Measurements from ENCODE around the gene C12orf76. TPM values are rescaled to one million over a fixed set of nuclear protein-coding genes. Genes with fewer than 3 reads are reported as not detected.
A peak's percentile ranks its signal among the peaks of the same experiment; 100 is the strongest.

The C12orf76 gene
- total and polyA plus RNA-seq, 2 of the 4 experiments (the other 2 are of a cell fraction): 5.0 to 7.1 TPM

GRCh38 chr12:110079477-110080400 lies 31.4 kb upstream of the C12orf76 start:
- intact Hi-C loops (cut with micrococcal nuclease): no loop called here
- Histone ChIP-seq H2AK5ac (ENCODE audit: low read depth, low read length) (no peak overlapping the region; the same call in 1 of the 2 replicates), H3K4me1 (ENCODE audit: control insufficient read depth, insufficient read depth, low read length) (no peaks in the 10 kb centered on the region), H3K27ac (ENCODE audit: insufficient read depth, low read length) (no peak overlapping the region), H2AK9ac (replicated peaks; ENCODE audit: low read depth, low read length, poor library complexity) (peak overlapping the region; percentile 28), H4K20me1 (ENCODE audit: insufficient read depth, low read length) (no peaks in the 10 kb centered on the region), H3K56ac (ENCODE audit: extremely low read depth, insufficient read depth, low read length) (no peak overlapping the region), H3K79me1 (ENCODE audit: low read depth in 1 of 2, low read length in 2 of 2) (no peaks in the 10 kb centered on the region), H3K23ac (ENCODE audit: low read depth, low read length) (no peak overlapping the region), H4K8ac (ENCODE audit: low read depth in 2 of 2, low read length in 2 of 2) (peak overlapping the region in 1 of 2 experiments; percentile 53; a peak in 1 of 4 replicates), H3K36me3 (ENCODE audit: control insufficient read depth, insufficient read depth, low read length) (no peaks in the 10 kb centered on the region), H4K91ac (ENCODE audit: insufficient read depth, low read depth, low read length) (no peak overlapping the region), H2AFZ (replicated peaks; ENCODE audit: low read length, poor library complexity) (peak overlapping the region; percentile 64), H3K27me3 (ENCODE audit: control insufficient read depth, insufficient read depth, low read length) (no peaks in the 10 kb centered on the region), H3K9me1 (ENCODE audit: insufficient read depth, low read length) (peaks cover 4% of the 10 kb centered on the region; the same call in 1 of the 2 replicates), H3K4me3 (ENCODE audit: insufficient read depth, low read depth, low read length) (no peak overlapping the region), H2BK5ac (ENCODE audit: low read depth, low read length, poor library complexity, severe bottlenecking) (no peak overlapping the region), H3K9ac (ENCODE audit: low read depth, low read length) (no peak overlapping the region), H3K18ac (ENCODE audit: low read depth, low read length) (no peak overlapping the region), H2BK20ac (ENCODE audit: low read depth, low read length) (peak overlapping the region; percentile 34; the same call in 1 of the 2 replicates), H3K9me3 (ENCODE audit: control insufficient read depth, insufficient read depth, low read length) (no peaks in the 10 kb centered on the region), H4K5ac (ENCODE audit: low read depth, low read length) (no peak overlapping the region), H3K14ac (replicated peaks; ENCODE audit: low read depth, low read length) (0 out of 2 replicates have a peak overlapping the region, but pooled peaks have one; percentile 78), H2BK15ac (ENCODE audit: low read depth, low read length) (no peak overlapping the region), H3K4me2 (ENCODE audit: low read depth, low read length) (no peak overlapping the region), H2BK120ac (ENCODE audit: low read depth, low read length) (no peak overlapping the region), H3K4ac (ENCODE audit: low read depth, low read length) (no peak overlapping the region)
- BruUV-seq (replicated peaks): no TSS peak
- no CpG with 5 or more reads among the region's 24 CpGs for WGBS, 2 experiments (ENCODE audit: extremely low coverage in 2 of 2, insufficient read length in 1 of 2)
- POLR2A ChIA-PET (ENCODE audit: unreplicated experiment): no interaction called here
- in situ Hi-C loops (cut with MboI; ENCODE audit: low sequenced_read_pairs): no loop called here
- peak; percentile 39 for DNase-seq
- CTCF ChIA-PET: no interaction called here
- ATAC-seq (ENCODE audit: low read depth): peak; percentile 32; the same call in 1 of the 2 replicates
- TF ChIP-seq FOS (IDR thresholded peaks at IDR 0.05; ENCODE audit: low read depth, low read length): no peak
- no peak for TF ChIP-seq CEBPB (IDR thresholded peaks at IDR 0.05; ENCODE audit: low read depth, low read length)
- TF ChIP-seq BHLHE40 (IDR thresholded peaks at IDR 0.05; ENCODE audit: low read depth, low read length): no peak
- TF ChIP-seq MAFK (IDR thresholded peaks at IDR 0.05; ENCODE audit: low read depth, low read length): no peak
- TF ChIP-seq NFE2L2 (IDR thresholded peaks at IDR 0.05; ENCODE audit: low read depth, low read length): no peak
- TF ChIP-seq, protein P1, sequence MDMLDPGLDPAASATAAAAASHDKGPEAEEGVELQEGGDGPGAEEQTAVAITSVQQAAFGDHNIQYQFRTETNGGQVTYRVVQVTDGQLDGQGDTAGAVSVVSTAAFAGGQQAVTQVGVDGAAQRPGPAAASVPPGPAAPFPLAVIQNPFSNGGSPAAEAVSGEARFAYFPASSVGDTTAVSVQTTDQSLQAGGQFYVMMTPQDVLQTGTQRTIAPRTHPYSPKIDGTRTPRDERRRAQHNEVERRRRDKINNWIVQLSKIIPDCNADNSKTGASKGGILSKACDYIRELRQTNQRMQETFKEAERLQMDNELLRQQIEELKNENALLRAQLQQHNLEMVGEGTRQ (IDR thresholded peaks at IDR 0.05; ENCODE audit: low read depth, low read length): no peak
- TF ChIP-seq, protein P2, sequence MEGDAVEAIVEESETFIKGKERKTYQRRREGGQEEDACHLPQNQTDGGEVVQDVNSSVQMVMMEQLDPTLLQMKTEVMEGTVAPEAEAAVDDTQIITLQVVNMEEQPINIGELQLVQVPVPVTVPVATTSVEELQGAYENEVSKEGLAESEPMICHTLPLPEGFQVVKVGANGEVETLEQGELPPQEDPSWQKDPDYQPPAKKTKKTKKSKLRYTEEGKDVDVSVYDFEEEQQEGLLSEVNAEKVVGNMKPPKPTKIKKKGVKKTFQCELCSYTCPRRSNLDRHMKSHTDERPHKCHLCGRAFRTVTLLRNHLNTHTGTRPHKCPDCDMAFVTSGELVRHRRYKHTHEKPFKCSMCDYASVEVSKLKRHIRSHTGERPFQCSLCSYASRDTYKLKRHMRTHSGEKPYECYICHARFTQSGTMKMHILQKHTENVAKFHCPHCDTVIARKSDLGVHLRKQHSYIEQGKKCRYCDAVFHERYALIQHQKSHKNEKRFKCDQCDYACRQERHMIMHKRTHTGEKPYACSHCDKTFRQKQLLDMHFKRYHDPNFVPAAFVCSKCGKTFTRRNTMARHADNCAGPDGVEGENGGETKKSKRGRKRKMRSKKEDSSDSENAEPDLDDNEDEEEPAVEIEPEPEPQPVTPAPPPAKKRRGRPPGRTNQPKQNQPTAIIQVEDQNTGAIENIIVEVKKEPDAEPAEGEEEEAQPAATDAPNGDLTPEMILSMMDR (conservative IDR thresholded peaks at IDR 0.05; ENCODE audit: low read depth, low read length): no peak
- no peak for TF ChIP-seq RFX5 (IDR thresholded peaks at IDR 0.05; ENCODE audit: low read depth, low read length)
- dilution Hi-C loops (cut with HindIII; ENCODE audit: low sequenced_read_pairs, unreplicated experiment): no loop called here
